Liver (tissue), 9 donors: ENCODE measurements around the gene CCL8. TPM values are rescaled to one million over a fixed set of nuclear protein-coding genes. Genes with fewer than 3 reads are reported as not detected.

ENCODE experiments used
- DNase-seq: peaks from one replicate; pipeline ENCODE4 v3.0.0-alpha.2; 2017; ENCODE audit warnings: low spot score
- H3K27ac ChIP-seq, 2 donors: one replicate each; pipeline ENCODE4 v1.7.0; 2013; ENCODE audit warnings: inconsistent platforms in 2 of 2, low read length in 2 of 2, control low read depth in 1 of 2, low read depth in 1 of 2, mild to moderate bottlenecking in 1 of 2
- H3K27me3 ChIP-seq, 4 donors: one replicate each; pipeline versions ENCODE4 v1.6.1 to v1.7.0; 2013; ENCODE audit warnings: low read length in 3 of 4, inconsistent platforms in 1 of 4, mild to moderate bottlenecking in 1 of 4, moderate library complexity in 1 of 4; ENCODE audit not compliant: control insufficient read depth in 4 of 4, insufficient read depth in 4 of 4
- H3K36me3 ChIP-seq, 4 donors: one replicate each; pipeline versions ENCODE4 v1.6.1 to v1.7.0; 2013; ENCODE audit warnings: low read length in 3 of 4, mild to moderate bottlenecking in 3 of 4, low read depth in 1 of 4, moderate library complexity in 1 of 4; ENCODE audit not compliant: control insufficient read depth in 4 of 4, insufficient read depth in 3 of 4
- H3K4me1 ChIP-seq, 4 donors: one replicate each; pipeline versions ENCODE4 v1.6.1 to v1.7.0; 2013; ENCODE audit warnings: low read length in 3 of 4, mild to moderate bottlenecking in 3 of 4, moderate library complexity in 1 of 4; ENCODE audit not compliant: control insufficient read depth in 4 of 4, insufficient read depth in 4 of 4
- H3K4me3 ChIP-seq, 3 donors: one replicate each; pipeline versions ENCODE4 v1.6.1 to v1.7.0; 2013; ENCODE audit warnings: low read length in 3 of 3, control low read depth in 1 of 3, low read depth in 1 of 3, mild to moderate bottlenecking in 1 of 3
- H3K9ac ChIP-seq, 2 donors: one replicate each; pipeline ENCODE4 v1.7.0; 2013; ENCODE audit warnings: low read length in 2 of 2, mild to moderate bottlenecking in 2 of 2, moderate library complexity in 2 of 2, control low read depth in 1 of 2, low read depth in 1 of 2
- H3K9me3 ChIP-seq, 4 donors: one replicate each; pipeline versions ENCODE4 v1.6.1 to v1.7.0; 2013; ENCODE audit warnings: low read length in 3 of 4; ENCODE audit not compliant: control insufficient read depth in 4 of 4
- NR2F2 ChIP-seq: IDR thresholded peaks from 2 replicates; pipeline ENCODE4 v1.6.1; 2016; ENCODE audit warnings: antibody characterized with exemption
- YY1 ChIP-seq: IDR thresholded peaks from 2 replicates; pipeline ENCODE4 v1.6.1; 2016; ENCODE audit warnings: antibody characterized with exemption, mild to moderate bottlenecking
- WGBS: extraction: QIAGEN DNeasy Blood & Tissue Kit; methylation state at CpG from one replicate; pipeline ENCODE4 v1.1.7; 2013; 5-methylcytosine and 5-hydroxymethylcytosine counted together
- polyA plus RNA-seq, 2 donors: library from polyadenylated mRNA; stranded (reverse) in 1 of 2; unstranded in 1 of 2; fragments of 200-250 nt in 1 of 2; fragments of >200 nt in 1 of 2; fragmentation: Nextera tagmentation in 1 of 2; extraction: Ambion mirVana in 1 of 2; gene quantifications; one replicate each; pipeline versions ENCODE4 v1.2.1 to v1.2.3, GENCODE V29; 2013 to 2015
- total RNA-seq, 2 donors: library from RNA; depleted of rRNA; stranded (reverse); fragments of >200 nt; gene quantifications; one replicate each; pipeline ENCODE4 v1.2.3, GENCODE V29; 2014
- donor health status: healthy.
- donor health status: healthy.
- donor health status: healthy.
- donor health status: healthy.
- donor health status: healthy.

The CCL8 gene
- total and polyA plus RNA-seq, 4 donors: 0.03 TPM; not detected in 3

DNA sequence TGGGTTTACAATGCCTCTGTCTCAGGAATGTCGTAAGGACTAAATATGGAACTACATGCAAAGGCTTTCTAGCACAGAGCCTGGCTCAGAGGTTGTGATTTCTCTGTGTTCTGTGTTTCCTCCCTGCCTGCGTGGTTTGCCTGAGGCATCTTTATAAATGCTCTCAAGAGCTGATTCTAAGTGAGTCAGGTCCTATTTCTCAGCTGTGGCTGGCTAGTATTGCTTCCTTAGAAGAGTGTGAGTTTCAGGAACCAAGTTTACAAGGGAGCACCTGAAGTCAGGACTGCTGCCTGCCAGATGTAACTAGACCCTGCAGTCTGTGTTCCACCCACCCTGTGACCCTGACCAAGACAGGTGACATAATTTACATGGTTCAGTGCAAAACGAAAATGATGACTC, 51.8 kb downstream of the CCL8 start:
- no peak overlapping the region for H3K9ac ChIP-seq
- H3K9me3 ChIP-seq: no peaks in the 10 kb centered on the region
- DNase-seq: no peak
- H3K27me3 ChIP-seq: no peaks in the 10 kb centered on the region
- H3K4me1 ChIP-seq: peaks cover 7 to 19% (median 18%) of the 10 kb centered on the region in 4 donors
- 75% methylated on average over 3 of the region's 3 CpGs for WGBS
- H3K36me3 ChIP-seq: no peaks in the 10 kb centered on the region
- H3K27ac ChIP-seq: no peak overlapping the region
- H3K4me3 ChIP-seq: no peak overlapping the region
- no peak for TF ChIP-seq YY1
- no peak for TF ChIP-seq NR2F2

Other genes starting within 250 kb of the CCL8 start
- 1 to 10 TPM; 3.5 to 6.1 TPM for gene CCL2, start 64.2 kb upstream of the CCL8 start, total RNA-seq
- gene CCL2, start 64.2 kb upstream of the CCL8 start, polyA plus RNA-seq: 1 to 10 TPM; 4.7 to 8.9 TPM
- gene CCL7, start 49.2 kb upstream of the CCL8 start, total RNA-seq: not detected
- not detected for gene CCL7, start 49.2 kb upstream of the CCL8 start, polyA plus RNA-seq
- gene CCL11, start 33.7 kb upstream of the CCL8 start, total RNA-seq: not detected
- gene CCL11, start 33.7 kb upstream of the CCL8 start, polyA plus RNA-seq: not detected
- gene CCL13, start 37.0 kb downstream of the CCL8 start, total RNA-seq: under 1 TPM in 1 of 2 donors, not detected in 1; 0.84 TPM
- under 1 TPM in 1 of 2 donors, not detected in 1; 0.12 TPM for gene CCL13, start 37.0 kb downstream of the CCL8 start, polyA plus RNA-seq
- not detected for gene CCL1, start 43.8 kb downstream of the CCL8 start, total RNA-seq
- not detected for gene CCL1, start 43.8 kb downstream of the CCL8 start, polyA plus RNA-seq